ENCODE results near the gene HOXA11.

GRCh38 chr7:27171325-27171636, 13.8 kb downstream of the HOXA11 start:
- TF ChIP-seq CTCF (IDR thresholded peaks at IDR 0.05) (no peak), POLR2A (IDR thresholded peaks at IDR 0.05) (no peak), EP300 (IDR thresholded peaks at IDR 0.05) (no peak), POLR2AphosphoS5 (IDR thresholded peaks at IDR 0.05) (no peak)
